ENCODE results near the gene CBY1. TPM values are rescaled to one million over a fixed set of nuclear protein-coding genes. Genes with fewer than 3 reads are reported as not detected.
A peak's percentile ranks its signal among the peaks of the same experiment; 100 is the strongest.

Gene CBY1
- total RNA-seq, 1 experiment from 2014 or later: 12.9 TPM

GRCh38 chr22:38700270-38700788 lies 43.9 kb downstream of the CBY1 start:
- CTCF ChIA-PET: no interaction called here
- H3K4me1 ChIP-seq (ENCODE audit: insufficient read depth, low read length): peaks cover 43% of the 10 kb centered on the region
- POLR2A ChIA-PET (ENCODE audit: unreplicated experiment): no interaction called here

DNA sequence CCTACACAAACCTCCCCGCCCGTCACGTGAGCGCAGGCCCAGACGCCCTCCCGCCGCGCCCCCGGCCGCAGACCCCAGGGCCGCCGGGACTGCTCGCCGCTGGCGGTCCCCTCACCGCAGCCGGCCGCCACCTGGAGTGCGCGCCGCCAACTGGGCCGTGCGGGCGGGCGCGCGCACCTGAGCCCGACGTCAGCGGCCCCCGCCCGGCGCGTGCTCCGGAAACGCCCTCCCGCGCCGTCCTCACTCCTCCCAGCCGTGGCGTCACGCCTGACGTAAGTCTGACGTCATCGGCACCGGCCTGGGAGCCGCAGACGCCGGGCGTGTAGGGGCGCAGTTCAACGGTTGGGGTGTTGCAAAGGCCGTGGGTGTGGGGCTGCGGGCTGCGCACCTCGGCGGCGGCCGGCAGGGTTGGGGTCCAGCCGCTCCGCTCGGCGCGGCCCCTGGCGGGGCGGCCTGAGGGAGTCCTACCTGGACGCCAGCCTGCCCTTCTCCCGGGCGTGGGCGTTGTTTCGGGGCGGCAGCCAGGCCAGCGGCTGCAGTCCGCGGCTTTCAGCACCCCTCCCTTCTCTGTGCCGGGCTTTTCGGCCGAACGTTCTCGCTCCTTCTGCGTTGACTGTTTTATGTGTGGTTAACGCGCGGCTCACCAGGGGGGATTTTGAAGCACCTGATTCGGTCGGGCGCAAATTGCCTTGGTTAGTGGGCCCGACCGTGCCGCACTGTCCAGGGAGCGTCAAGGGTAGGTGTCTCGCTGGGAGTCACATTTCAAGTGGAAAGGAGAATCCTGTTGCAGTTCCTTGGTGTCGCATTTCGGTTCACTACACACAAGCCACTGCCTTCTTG lies 44.6 kb downstream of the CBY1 start, which contains the start of gene JOSD1:
JOSD1 (minus strand) TSS at position 155 of the 840 bp plus-strand sequence. CDS start 956 bp downstream, outside the sequence.
- no peak for TF ChIP-seq EZH2 (IDR thresholded peaks at IDR 0.05; ENCODE audit: low read length, unreplicated experiment)
- peak; percentile 76 for TF ChIP-seq EZH2phosphoT487 (IDR thresholded peaks at IDR 0.05; ENCODE audit: borderline replicate concordance, low read length)
- Histone ChIP-seq H3K9me2 (replicated peaks; ENCODE audit: low read length) (no peaks in the 10 kb centered on the region), H3K9me3 (ENCODE audit: low read length) (no peaks in the 10 kb centered on the region), H2AFZ (ENCODE audit: low read length) (peak within 1 kb of the TSS; percentile 58), H3K4me1 (ENCODE audit: insufficient read depth, low read length) (peaks cover 41% of the 10 kb centered on the region), H3K27me3 (ENCODE audit: low read length) (no peaks in the 10 kb centered on the region), H3K36me3 (ENCODE audit: low read depth, low read length) (no peaks in the 10 kb centered on the region), H3K27ac (ENCODE audit: low read length) (peak within 1 kb of the TSS; percentile 92), H3F3A (ENCODE audit: low read length, unreplicated experiment) (peaks cover 14% of the 10 kb centered on the region), H4K20me1 (ENCODE audit: low read length) (peaks cover 23% of the 10 kb centered on the region), H3K79me2 (ENCODE audit: low read length) (peaks cover 42% of the 10 kb centered on the region), H3K9ac (ENCODE audit: low read length) (peak within 1 kb of the TSS; percentile 97), H3K4me3 (ENCODE audit: low read length) (peak within 1 kb of the TSS; percentile 85), H3K4me2 (ENCODE audit: low read length) (peak within 1 kb of the TSS; percentile 94)
- BruUV-seq (replicated peaks): TSS peak; percentile 69
- ATAC-seq: peak; percentile 23
- DNase-seq: peak; percentile 93
- ChIA-PET CTCF (no interaction called here), POLR2A (ENCODE audit: unreplicated experiment) (no interaction called here)
- intact Hi-C loops (cut with micrococcal nuclease): no loop called here

More at GRCh38 chr22:38700270-38700788, 43.9 kb downstream of the CBY1 start:
- no peak for TF ChIP-seq CTCF (conservative IDR thresholded peaks at IDR 0.05; ENCODE audit: low read depth, low read length)
- TF ChIP-seq EZH2phosphoT487 (IDR thresholded peaks at IDR 0.05; ENCODE audit: borderline replicate concordance, low read length): no peak
- TF ChIP-seq EZH2 (IDR thresholded peaks at IDR 0.05; ENCODE audit: low read length, unreplicated experiment): no peak
- peak; percentile 23 for ATAC-seq
- H3K9me3 ChIP-seq (ENCODE audit: low read length): no peaks in the 10 kb centered on the region
- peak overlapping the region; percentile 97 for H3K9ac ChIP-seq (ENCODE audit: low read length)
- peaks cover 23% of the 10 kb centered on the region for H4K20me1 ChIP-seq (ENCODE audit: low read length)
- H3F3A ChIP-seq (ENCODE audit: low read length, unreplicated experiment): peaks cover 14% of the 10 kb centered on the region
- H3K79me2 ChIP-seq (ENCODE audit: low read length): peaks cover 47% of the 10 kb centered on the region
- H3K36me3 ChIP-seq (ENCODE audit: low read depth, low read length): no peaks in the 10 kb centered on the region
- no peaks in the 10 kb centered on the region for H3K9me2 ChIP-seq (replicated peaks; ENCODE audit: low read length)
- peak overlapping the region; percentile 48; the same call in 1 of the 2 replicates for H2AFZ ChIP-seq (ENCODE audit: low read length)
- H3K27ac ChIP-seq (ENCODE audit: low read length): peak overlapping the region; percentile 76
- peak overlapping the region; percentile 85 for H3K4me3 ChIP-seq (ENCODE audit: low read length)
- intact Hi-C loops (cut with micrococcal nuclease): no loop called here
- no TSS peak for BruUV-seq (replicated peaks)
- DNase-seq: peak; percentile 53
- peak overlapping the region; percentile 94 for H3K4me2 ChIP-seq (ENCODE audit: low read length)
- H3K27me3 ChIP-seq (ENCODE audit: low read length): no peaks in the 10 kb centered on the region

DNA sequence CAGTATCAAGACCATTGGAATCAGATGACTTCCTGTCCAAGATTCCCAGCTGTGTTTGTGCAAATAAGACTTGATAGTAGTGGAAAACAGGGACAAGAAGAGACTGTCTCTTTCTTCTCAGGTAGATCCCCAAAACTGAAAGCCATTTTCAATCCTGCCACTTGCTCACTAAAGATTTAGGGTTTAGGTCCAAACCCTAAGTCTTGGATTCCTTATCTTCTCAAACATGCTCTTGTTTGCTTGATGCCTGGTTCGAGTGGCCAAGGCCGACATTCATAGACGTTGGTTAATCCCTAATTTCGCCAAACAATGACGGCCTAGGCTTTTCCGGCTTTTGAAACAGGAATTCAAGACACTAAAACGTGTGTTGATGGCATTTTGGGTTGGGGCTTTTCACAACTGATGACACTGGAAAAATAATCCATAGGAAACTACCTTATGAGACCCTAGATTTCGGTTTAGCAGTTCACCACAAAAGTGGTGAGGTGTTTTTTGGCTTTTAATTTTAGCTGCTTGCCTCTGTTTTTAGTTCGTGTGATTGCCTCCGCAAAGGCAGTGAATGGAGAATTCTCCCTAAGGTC lies 48.3 kb downstream of the CBY1 start:
- Histone ChIP-seq H3K4me2 (ENCODE audit: low read length) (peak overlapping the region; percentile 86), H3K27me3 (ENCODE audit: low read length) (no peaks in the 10 kb centered on the region), H3K9me3 (ENCODE audit: low read length) (no peaks in the 10 kb centered on the region), H3K9ac (ENCODE audit: low read length) (peak overlapping the region; percentile 55), H2AFZ (ENCODE audit: low read length) (peak overlapping the region; percentile 66), H3F3A (ENCODE audit: low read length, unreplicated experiment) (no peaks in the 10 kb centered on the region), H4K20me1 (ENCODE audit: low read length) (peaks cover 27% of the 10 kb centered on the region), H3K4me3 (ENCODE audit: low read length) (peak overlapping the region; percentile 62), H3K9me2 (replicated peaks; ENCODE audit: low read length) (no peaks in the 10 kb centered on the region), H3K36me3 (ENCODE audit: low read depth, low read length) (0 out of 2 replicates have a peak, but pooled peaks cover under 1% of the 10 kb centered on the region), H3K79me2 (ENCODE audit: low read length) (peaks cover 47% of the 10 kb centered on the region), H3K4me1 (ENCODE audit: insufficient read depth, low read length) (peaks cover 29% of the 10 kb centered on the region), H3K27ac (ENCODE audit: low read length) (peak overlapping the region; percentile 42)
- no TSS peak for BruUV-seq (replicated peaks)
- ChIA-PET CTCF (interaction anchor here (1.1 kb wide), 1 partner anchor 23 kb away, joined by 3 read pairs; the partner anchor contains the start of gene TOMM22), POLR2A (ENCODE audit: unreplicated experiment) (interaction anchor here (0.5 to 0.6 kb wide), 2 partner anchors 307 to 540 kb away, joined by 3 to 7 read pairs; no protein-coding TSS in a partner anchor)
- no peak for ATAC-seq
- TF ChIP-seq EZH2 (IDR thresholded peaks at IDR 0.05; ENCODE audit: low read length, unreplicated experiment): no peak
- no peak for TF ChIP-seq EZH2phosphoT487 (IDR thresholded peaks at IDR 0.05; ENCODE audit: borderline replicate concordance, low read length)
- TF ChIP-seq CTCF (conservative IDR thresholded peaks at IDR 0.05; ENCODE audit: low read depth, low read length): no peak
- intact Hi-C loops (cut with micrococcal nuclease): no loop called here
- no peak for DNase-seq

All from PC-3 (cell line).